Large intestine (tissue), 3 donors: ENCODE measurements around the gene HILPDA. TPM values are rescaled to one million over a fixed set of nuclear protein-coding genes. Genes with fewer than 3 reads are reported as not detected.
"Not testable (repeated sequence)": the region's sequence is repeated elsewhere in the genome, so short reads cannot be mapped to it uniquely, and the experiment has no call there.

Experiments used
- DNase-seq, 2 donors: peaks; one replicate each; pipeline versions ENCODE4 v3.0.0 to v3.0.0-alpha.2; 2013
- H3K27ac ChIP-seq: one replicate; pipeline ENCODE4 v1.5.1; 2013; ENCODE audit warnings: low read length
- H3K27me3 ChIP-seq: 2 replicates; pipeline ENCODE4 v1.6.1; 2013; ENCODE audit warnings: low read length; ENCODE audit not compliant: control insufficient read depth, insufficient read depth
- H3K36me3 ChIP-seq: 2 replicates; pipeline ENCODE4 v1.6.1; 2013; ENCODE audit warnings: low read length; ENCODE audit not compliant: control insufficient read depth, insufficient read depth
- H3K4me1 ChIP-seq: one replicate; pipeline ENCODE4 v1.6.1; 2013; ENCODE audit warnings: low read length; ENCODE audit not compliant: control insufficient read depth, insufficient read depth
- H3K4me3 ChIP-seq: one replicate; pipeline ENCODE4 v1.5.1; 2013; ENCODE audit warnings: low read length
- H3K9me3 ChIP-seq: one replicate; pipeline ENCODE4 v1.6.1; 2013; ENCODE audit warnings: mild to moderate bottlenecking, low read depth, low read length, moderate library complexity; ENCODE audit not compliant: control insufficient read depth
- WGBS: methylation state at CpG from one replicate; pipeline ENCODE4 v1.1.5; 2013; ENCODE audit warnings: low lambda C conversion rate; ENCODE audit not compliant: insufficient coverage; 5-methylcytosine and 5-hydroxymethylcytosine counted together
- polyA plus RNA-seq: library from polyadenylated mRNA; unstranded; fragments of 120-200 nt; gene quantifications from one replicate; pipeline ENCODE4 v1.2.1, GENCODE V29; 2013

The HILPDA gene
- polyA plus RNA-seq, 1 donor, result 17.3 TPM

- not testable (repeated sequence) for H3K27me3 ChIP-seq, H3K36me3 ChIP-seq, H3K4me1 ChIP-seq, H3K9me3 ChIP-seq, DNase-seq, H3K4me3 ChIP-seq, H3K27ac ChIP-seq
- WGBS, result no CpG with 5 or more reads among the region's 5 CpGs
These were observed 51.8 kb downstream of the HILPDA start for GRCh38 chr7:128507321-128507993.

Other genes with a start within 250 kb of the HILPDA start
- 0.01 TPM for gene LEP, start 214.6 kb upstream of the HILPDA start, polyA plus RNA-seq
- gene RBM28, start 112.0 kb upstream of the HILPDA start, polyA plus RNA-seq, result 25.3 TPM
- gene PRRT4, start 94.2 kb upstream of the HILPDA start, polyA plus RNA-seq, result 0.73 TPM
- 15.4 TPM for gene IMPDH1, start 45.9 kb upstream of the HILPDA start, polyA plus RNA-seq
- gene METTL2B, start 20.9 kb downstream of the HILPDA start, polyA plus RNA-seq, result 22.5 TPM
- gene GARIN1A, start 216.4 kb downstream of the HILPDA start, polyA plus RNA-seq, result 1.6 TPM